GM21528 (cell line): ENCODE results near the gene TNFRSF25.
"Not testable (repeated sequence)": the region's sequence is repeated elsewhere in the genome, so short reads cannot be mapped to it uniquely, and the experiment has no call there.

Source experiments
- ATAC-seq: cut with Tn5 transposase; IDR thresholded peaks from one replicate; pipeline ENCODE4 v1.9.1; 2021; ENCODE audit warnings: mild to moderate bottlenecking, moderate library complexity; ENCODE audit not compliant: unreplicated experiment, low FRiP score

Gene TNFRSF25

DNA sequence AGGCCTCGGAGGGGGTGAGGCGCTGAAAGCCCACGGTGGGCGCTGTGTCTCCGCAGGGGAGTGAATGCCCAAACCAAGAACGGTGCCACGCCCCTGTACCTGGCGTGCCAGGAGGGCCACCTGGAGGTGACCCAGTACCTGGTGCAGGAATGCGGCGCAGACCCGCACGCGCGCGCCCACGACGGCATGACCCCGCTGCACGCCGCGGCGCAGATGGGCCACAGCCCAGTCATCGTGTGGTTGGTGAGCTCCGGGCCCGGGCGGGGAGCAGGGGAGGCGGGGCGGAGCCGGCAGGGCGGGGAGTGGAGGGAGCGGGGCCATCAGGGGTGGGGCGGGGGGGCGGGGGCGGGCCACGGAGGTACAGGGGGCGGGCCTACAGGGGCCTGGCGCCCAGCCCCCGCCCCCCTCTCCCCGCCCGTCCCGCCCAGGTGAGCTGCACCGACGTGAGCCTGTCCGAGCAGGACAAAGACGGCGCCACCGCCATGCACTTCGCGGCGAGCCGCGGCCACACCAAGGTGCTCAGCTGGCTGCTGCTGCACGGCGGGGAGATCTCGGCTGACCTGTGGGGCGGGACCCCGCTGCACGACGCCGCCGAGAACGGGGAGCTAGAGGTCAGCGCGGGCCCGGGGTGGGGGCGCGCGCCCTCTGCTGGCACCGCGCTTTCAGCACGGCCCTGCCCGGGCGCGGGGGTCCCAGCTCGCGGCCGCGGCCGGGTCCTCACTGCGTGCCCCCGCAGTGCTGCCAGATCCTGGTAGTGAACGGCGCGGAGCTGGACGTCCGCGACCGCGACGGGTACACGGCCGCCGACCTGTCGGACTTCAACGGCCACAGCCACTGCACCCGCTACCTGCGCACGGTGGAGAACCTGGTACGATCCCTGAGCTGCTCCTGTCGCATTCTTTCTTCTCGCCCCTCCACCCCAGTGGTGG, 25.5 kb downstream of the TNFRSF25 start:
- no peak for ATAC-seq

DNA sequence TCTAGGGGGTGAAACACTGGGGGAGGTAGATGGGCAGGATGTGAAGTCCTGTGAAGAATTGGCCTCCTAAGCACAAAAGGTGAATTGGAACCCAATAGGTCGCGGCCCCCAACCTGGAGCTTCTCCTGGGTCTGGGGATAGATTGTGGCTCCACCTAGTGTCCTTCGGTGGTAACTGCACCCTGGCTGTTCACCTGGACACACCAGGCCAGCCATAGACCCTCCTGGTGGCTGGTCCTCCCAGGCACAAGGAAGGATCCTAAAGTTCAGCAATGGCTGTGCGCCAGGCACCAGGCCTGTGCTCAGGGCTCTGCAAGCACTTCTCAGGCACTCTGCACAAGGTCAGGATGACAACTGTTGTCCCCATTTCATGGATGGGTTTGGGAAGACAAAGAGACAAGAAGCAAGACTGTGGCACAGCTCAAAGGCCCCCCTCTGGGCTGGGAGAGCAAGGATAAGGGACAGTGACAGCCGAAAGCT, 27.9 kb downstream of the TNFRSF25 start:
- ATAC-seq: peak; percentile 51

DNA sequence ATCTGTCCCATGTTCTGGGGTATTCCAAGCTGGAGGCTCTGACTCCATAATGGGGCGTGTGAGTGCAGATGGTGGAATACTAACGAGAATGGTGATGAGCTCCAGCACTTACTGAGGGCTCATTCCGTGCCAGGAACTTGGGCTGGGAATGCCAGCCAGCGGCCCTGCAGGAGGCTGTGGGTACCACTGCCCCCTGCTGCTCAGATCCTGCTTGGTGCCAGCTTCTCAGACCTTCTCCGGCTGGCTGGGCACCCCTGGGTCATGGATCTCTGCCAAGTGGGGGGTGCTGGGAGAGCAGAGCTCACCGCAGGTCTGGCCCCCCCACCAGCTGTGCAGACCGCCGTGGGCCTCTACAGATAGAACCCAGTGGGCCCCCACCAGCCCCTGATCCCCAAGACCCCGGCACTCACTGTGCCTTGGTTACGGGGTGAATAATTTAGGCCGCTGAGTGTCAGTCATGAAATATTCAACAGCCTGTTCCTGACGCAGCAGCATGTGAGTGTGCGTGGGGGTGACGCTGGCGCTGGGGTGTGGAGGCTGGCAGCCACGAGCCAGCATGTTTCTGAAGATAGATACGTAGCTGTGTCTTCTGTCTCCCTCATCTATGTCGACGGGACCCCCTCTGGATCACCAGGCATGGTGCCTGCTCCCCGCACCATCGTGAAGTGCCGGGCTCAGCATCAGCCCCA, 28.8 kb downstream of the TNFRSF25 start:
- not testable (repeated sequence) for ATAC-seq

DNA sequence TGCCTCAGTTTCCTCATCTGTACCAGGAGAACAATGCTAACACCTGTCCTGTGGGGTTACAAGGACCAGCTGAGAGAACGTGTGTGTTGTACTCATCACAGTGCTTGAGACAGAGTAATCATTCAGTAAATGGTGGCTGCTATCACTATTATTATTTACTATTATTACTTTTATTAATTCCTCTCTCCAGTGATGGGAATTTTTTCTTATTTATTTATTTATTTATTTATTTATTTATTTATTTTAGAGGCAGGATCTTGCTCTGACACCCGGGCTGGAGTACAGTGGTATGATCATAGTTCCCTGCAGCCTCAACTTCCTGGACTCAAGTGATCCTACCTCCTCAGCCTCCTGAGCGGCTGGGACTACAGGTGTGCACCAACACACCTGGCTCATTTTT, 29.7 kb downstream of the TNFRSF25 start:
- ATAC-seq: not testable (repeated sequence)

DNA sequence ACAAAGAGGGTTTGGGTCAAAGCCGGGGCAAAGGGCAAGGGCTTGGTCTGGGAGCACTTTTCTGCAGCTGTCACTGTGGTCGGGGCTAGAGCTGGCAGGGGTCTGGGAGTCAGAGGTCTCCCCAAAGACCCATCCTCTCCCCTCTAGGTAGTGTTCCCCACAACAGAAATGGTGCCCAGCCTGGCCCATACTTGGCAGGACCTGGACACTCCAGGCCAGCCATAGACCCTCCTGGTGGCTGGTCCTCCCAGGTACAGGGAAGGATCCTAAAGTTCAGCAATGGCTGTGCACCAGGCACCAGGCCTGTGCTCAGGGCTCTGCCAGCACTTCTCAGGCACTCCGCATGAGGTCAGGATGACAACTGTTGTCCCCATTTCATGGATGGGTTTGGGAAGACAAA, 30.4 kb downstream of the TNFRSF25 start:
- ATAC-seq: no peak

DNA sequence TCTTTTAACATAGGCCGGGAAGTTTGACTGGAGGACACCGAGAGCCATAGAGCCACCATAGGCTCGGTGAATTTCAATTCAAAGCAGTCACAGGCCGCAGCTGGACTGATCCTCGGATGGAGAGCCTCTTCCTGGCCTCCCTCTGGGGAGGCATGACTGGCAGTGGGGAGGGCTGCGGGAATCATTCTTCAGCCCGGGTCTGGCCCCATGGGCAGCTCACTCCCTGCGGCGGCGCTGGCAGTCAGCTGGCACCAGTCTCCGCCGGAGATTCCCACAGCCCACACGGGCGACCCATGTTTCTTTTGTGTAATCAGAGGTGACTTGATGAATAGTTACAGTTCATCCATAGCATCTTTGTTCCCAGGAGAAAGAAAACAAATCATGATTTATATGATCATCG, 30.8 kb downstream of the TNFRSF25 start:
- no peak for ATAC-seq

DNA sequence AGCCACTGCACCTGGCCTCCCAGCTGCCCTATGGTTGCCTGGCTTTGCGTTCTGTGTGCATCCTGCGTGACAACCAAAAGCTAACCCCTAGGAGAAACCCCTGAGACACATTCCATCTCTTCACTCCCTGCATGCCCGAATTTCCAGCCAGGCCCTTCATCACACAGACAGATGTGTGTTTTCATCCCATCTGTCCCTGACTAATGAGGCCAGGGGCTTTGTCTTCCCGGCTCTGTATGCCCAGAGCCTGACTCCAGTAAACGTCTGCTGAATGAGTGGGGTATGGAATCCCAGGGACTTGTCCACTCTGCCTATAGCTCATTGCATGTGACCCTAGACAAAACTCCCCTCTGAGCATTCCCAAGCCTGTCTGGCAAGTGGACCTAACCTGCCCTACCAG, 31.8 kb downstream of the TNFRSF25 start:
- no peak for ATAC-seq

DNA sequence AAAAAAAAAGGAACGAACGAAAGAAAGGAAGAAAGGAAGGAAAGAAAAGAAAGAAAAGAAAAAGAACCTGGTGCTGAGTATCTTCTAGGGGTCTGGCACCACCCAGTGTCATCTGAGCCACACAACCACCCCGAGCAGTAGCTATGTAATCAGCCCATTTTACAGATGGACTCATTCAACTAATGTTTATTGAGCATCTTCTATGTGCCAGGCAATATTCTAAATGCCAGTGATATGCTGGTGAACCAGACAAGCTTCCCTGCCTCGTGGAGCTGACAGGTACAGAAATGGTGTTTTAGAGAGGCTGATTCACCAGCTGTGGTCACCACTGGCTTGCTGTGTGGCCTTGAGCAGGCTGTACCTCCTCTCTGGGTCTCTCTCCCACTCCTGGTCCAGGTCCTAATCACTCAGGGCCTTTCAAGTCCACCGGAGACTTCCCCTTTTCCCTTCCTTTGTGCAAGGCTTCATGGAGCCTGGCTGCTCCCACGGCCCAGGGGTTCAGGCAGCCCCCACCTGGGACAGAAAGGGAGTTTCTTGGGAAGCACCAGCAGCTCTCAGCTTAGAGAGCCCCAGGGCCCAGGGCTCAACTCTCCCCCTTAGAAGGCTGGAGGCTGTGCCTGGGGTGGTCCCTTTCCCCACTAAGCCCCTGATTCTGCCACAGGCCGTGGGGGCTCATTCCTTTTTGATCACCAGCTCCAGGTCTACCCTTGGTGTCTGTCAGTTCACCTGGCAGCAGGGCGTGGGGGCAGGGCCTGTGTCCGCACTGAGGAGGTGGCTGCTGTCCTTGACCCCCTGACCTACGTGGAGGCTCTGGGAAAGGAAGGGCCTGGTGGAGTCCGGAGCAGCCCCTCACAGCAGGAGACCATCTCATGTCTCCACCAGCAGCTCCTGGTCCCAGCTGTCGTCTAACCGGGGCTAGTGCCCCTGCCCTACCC, 34.1 kb downstream of the TNFRSF25 start:
- not testable (repeated sequence) for ATAC-seq

DNA sequence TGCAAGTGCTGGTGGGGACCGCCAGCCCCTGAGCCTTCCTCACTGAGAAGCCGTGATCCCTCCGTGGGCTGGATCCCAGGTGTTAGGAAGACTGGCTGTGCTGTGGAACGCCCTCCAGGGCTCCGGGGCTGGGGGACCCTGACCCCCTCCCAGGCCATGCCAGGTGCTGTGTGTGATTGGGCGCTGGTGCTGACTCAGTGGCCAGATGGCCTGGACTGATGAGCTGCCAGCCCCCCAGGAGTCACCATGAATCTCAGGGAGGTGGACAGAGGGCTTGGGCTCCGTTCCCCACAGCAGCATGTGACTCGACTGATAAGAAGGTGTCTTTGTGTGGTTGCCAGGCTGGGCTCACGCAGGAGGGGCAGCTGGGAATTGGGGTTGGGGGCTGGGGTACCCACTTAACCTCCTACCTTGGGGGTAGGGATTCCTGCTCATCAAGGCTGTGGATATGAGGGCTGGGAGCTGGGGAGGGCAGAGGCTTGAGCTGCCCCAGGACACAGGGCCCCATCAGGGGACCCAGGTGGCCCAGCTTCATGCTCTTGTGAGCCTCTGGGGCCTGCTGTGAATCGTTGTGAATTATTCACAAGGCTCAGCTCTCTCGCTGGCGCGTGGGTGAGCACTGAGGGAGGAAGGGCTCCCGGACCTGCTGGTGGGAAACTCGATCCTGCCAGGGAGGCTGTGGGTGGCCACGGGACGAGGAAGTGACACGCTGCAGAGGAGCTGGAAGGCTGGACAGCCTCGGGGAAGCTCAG, 36.1 kb downstream of the TNFRSF25 start:
- not testable (repeated sequence) for ATAC-seq

DNA sequence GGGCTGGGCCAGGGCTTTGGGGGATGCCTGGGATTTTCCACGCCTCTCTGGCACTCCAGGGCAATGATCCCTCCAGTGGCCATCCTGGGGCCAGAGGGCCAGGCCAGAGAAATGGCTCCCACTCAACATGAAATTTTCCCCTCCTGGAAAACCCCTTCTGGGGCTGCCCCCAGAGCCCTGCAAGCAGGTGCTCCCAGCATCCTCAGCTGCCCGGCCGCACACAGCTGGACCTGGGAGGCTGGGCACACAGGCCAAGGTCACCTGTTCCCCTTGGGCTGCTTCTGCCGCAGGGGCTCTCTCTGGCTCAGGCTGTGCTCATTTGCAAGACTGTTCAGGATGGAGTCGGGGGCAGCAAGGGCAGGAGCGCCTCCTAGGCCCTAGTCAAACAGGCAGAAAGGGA, 37.5 kb downstream of the TNFRSF25 start:
- not testable (repeated sequence) for ATAC-seq

DNA sequence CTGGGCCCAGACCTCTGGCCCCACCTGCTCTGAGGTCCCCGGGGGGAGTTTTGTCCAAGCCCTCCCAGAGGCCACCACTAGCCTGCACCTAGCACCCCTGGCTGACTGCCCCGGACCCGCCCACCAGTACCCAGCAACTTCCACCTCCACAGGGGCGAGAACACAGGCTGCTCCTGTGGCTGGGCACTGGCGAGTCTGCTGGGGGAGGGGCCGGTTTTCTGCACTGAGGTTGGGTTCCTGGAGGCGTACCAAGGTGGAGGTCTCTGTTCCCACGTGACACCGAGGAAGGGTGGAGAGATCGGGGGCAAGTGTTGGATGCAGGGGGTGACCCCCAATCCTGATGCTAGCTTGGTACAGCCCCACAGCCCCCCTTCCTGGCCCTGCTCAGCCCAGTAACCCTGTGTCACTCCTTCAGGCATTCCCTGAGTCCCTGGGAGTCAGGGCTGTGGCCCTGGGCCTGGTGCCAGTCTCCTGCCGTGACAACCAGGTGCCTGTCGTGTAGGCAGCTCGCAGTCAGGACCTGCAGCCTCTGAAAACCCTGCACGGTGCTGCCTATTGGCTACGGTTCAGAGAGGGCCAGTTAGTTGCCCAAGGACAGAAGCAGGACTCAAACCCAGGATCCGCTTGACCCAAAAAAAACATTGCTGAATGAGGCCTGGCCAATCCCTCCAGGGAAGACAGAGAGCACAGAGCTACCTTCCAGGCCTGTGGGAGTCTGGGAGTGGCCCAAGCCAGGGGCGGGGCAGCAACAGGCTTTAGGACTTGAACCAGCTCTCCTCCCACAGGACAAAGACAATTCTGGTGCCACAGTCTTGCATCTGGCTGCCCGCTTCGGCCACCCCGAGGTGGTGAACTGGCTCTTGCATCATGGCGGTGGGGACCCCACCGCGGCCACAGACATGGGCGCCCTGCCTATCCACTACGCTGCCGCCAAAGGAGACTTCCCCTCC, 38.3 kb downstream of the TNFRSF25 start:
- no peak for ATAC-seq

DNA sequence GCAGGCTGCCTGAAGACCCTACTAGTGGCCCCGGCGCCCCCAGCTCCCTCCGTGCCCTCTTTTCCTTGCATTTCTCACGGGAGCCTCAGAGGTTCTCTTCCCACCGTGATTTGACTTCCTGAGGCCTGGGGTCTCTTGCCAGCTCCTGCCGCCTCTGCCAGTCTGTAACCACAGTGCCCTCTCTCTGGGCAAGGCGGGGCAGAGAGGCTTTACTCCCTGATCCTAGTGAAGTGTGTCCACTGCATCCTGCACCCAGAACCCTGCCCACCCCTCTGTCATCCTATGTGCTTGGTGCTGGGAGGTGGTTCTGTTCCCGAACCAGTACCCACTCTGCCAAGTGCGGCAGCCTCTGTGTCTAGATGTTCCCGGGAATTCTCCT, 39.0 kb downstream of the TNFRSF25 start:
- no peak for ATAC-seq

DNA sequence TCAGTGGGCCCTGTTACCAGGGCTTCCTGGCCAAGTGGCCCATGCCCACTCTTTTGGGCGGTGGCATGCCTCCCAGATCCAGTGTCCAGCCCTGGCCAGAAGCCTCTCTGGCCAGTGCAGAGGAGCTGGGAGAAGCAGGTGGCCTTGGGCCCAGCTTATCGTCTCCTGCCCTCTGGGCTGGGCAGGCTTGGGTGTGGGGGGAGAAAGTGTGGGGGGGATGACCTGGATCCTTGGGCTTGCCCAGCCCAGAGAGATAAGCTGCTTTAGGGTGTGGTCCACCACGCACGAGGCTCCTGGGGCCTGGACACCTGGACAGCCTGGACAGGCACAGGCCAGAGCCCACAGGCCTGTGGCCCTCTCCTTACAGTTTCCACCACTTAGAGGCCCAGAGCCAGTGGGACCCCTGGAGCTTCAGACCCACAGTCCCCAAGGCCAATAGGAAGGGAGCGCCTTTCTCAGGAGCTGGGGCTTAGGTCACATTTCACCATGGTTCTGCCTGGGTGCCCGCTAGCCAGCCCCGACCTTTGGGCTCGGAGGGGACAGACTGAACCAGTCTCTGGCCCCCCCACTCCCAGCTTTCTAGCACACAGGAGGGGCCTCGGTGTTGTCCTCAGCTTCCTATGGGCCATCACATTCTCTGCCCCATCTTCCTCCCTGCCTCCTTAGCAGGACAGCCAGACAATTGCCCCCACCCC, 39.5 kb downstream of the TNFRSF25 start:
- no peak for ATAC-seq

DNA sequence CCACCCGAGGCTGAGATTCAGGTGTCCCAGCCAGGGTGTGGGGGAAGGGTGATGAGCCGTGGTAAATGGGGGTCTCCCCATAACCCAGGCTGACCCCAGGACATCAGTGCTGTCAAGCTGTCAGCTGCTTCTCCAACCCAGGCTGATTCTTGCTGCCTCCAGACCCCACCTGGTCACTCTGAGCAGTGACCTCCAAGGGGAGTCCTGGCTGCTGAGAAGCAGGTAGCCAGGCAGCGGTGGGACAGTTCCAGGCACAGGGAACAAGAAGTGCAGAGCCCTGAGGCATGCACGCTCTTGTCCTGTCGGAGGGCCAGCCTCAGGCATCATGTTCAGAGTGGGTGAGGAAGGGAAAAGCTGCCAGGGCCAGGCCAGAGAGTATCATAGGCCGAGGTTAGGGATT, 40.3 kb downstream of the TNFRSF25 start:
- ATAC-seq: no peak

DNA sequence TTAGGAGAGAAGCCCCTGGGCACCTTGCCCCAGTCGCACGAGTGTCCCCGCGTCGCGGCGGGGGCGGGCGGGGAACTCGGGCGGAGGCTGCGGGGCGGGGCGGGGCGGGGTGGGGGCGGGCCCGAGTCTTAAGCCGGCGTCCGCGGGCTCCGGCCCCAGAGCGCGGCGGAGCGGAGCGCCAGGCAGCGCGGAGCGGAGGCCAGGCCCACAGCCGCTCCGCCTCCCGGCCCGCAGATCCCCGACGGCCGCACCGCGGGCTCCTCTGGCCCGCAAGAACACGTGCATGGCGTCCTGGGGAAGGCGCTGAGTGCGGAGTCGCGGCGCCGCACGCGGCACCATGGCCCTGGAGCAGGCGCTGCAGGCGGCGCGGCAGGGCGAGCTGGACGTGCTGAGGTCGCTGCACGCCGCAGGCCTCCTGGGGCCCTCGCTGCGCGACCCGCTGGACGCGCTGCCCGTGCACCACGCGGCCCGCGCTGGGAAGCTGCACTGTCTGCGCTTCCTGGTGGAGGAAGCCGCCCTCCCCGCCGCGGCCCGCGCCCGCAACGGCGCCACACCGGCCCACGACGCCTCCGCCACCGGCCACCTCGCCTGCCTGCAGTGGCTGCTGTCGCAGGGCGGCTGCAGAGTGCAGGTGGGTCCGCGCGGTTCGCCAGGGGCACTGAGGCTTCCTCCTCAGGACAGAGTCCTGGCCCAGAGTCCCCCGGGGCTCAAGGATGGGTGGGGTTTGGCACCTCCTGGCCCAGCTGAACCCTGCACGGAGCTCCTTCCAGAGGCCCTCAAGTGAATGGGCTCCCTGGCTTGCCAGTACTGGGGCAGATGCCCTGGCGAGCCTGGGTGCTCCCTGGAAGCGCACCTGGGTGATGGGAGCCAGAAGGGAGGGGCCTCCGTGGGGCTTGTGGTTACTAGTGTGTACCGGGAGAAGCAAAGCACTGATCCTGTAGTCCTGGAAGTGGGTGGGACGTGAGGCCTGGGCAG, 41.1 kb downstream of the TNFRSF25 start, which contains the start of gene ESPN:
TSS of gene ESPN (plus strand) at position 158 of the 975 bp plus-strand sequence. CDS start at position 338, 180 bp downstream.
- no peak for ATAC-seq

DNA sequence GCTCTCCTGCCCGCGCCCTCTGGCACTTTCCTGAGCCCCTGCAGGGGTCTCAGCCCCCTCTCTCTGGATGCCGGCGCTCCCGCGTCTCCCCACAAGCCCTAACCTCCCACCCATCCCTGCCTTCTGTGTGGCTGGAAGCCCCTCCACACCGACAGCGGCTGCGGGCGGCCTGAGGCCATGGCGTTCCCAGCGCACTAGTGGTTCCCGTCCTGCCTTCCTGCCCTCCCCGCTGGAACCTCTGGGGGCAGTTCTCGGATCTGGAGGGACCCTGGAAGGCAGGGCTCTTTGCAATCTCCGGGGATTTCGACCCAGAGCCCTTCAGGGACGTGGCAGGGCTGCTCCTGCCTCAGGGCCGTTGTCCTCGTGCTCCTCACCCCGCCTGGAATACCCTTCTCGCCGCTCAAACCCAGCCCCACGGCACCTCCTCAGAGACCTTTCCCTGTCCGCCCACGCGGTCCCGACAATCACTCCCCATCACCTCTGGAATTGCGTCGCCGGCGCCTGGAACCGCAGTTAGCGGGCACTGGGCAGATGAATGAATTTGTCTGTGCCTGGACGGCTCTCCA, 41.9 kb downstream of the TNFRSF25 start:
- no peak for ATAC-seq
